IMR-90 (cell line): ENCODE results near the gene IFI30. TPM values are rescaled to one million over a fixed set of nuclear protein-coding genes. Genes with fewer than 3 reads are reported as not detected.

Experiments
- ATAC-seq: fragments of 200-7000 bp; cut with Tn5 transposase; 2 replicates; pipeline ENCODE4 v1.9.1; 2020; ENCODE audit warnings: low read depth, mild to moderate bottlenecking, moderate library complexity
- BruUV-seq: library from RNA; stranded (reverse); fragments of 400-500 nt; replicated peaks from 2 replicates; lab custom pipeline; 2021; lab: Mats Ljungman, UMichigan
- CTCF ChIA-PET: fragments of 300-600 bp; formaldehyde crosslinking; extraction: SDS; loops from one replicate; lab custom pipeline; 2021; ENCODE audit warnings: antibody characterized with exemption; lab: Yijun Ruan, JAX
- POLR2A ChIA-PET: fragments of 300-600 bp; sonication (Branson Sonifier 250); formaldehyde crosslinking; loops from one replicate; lab custom pipeline; 2022; ENCODE audit warnings: antibody characterized with exemption; ENCODE audit not compliant: unreplicated experiment; lab: Charles Lee
- DNase-seq: peaks from one replicate; pipeline ENCODE4 v3.0.0; 2013
- H2AFZ ChIP-seq: replicated peaks from 2 replicates; pipeline ENCODE3; 2013; ENCODE audit warnings: low read length, mild to moderate bottlenecking; ENCODE audit not compliant: poor library complexity
- H2AK5ac ChIP-seq: 2 replicates; pipeline ENCODE4 v1.6.1; 2013; ENCODE audit warnings: low read depth, low read length, inconsistent platforms
- H2AK9ac ChIP-seq: replicated peaks from 2 replicates; pipeline ENCODE3; 2013; ENCODE audit warnings: mild to moderate bottlenecking, low read depth, low read length, moderate library complexity; ENCODE audit not compliant: poor library complexity
- H2BK120ac ChIP-seq: 2 replicates; pipeline ENCODE4 v1.6.1; 2013; ENCODE audit warnings: low read depth, low read length, inconsistent platforms
- H2BK15ac ChIP-seq: 3 replicates; pipeline ENCODE4 v1.6.1; 2013; ENCODE audit warnings: low read depth, low read length, inconsistent platforms
- H2BK20ac ChIP-seq: 2 replicates; pipeline ENCODE4 v1.6.1; 2013; ENCODE audit warnings: low read depth, mild to moderate bottlenecking, inconsistent platforms, low read length, moderate library complexity
- H2BK5ac ChIP-seq: 2 replicates; pipeline ENCODE4 v1.6.1; 2013; ENCODE audit warnings: mild to moderate bottlenecking, low read depth, low read length, inconsistent platforms; ENCODE audit not compliant: poor library complexity, severe bottlenecking
- H3K14ac ChIP-seq: replicated peaks from 2 replicates; pipeline ENCODE4 v1.6.1; 2013; ENCODE audit warnings: low read depth, low read length, inconsistent platforms
- H3K18ac ChIP-seq: 2 replicates; pipeline ENCODE4 v1.6.1; 2013; ENCODE audit warnings: low read depth, low read length, control low read depth
- H3K23ac ChIP-seq: 2 replicates; pipeline ENCODE4 v1.6.1; 2013; ENCODE audit warnings: low read depth, low read length, inconsistent platforms
- H3K27ac ChIP-seq: 2 replicates; pipeline ENCODE4 v1.5.1; 2013; ENCODE audit warnings: mild to moderate bottlenecking, control low read depth, low read length; ENCODE audit not compliant: insufficient read depth
- H3K27me3 ChIP-seq: 2 replicates; pipeline ENCODE4 v1.6.1; 2013; ENCODE audit warnings: low read length; ENCODE audit not compliant: control insufficient read depth, insufficient read depth
- H3K36me3 ChIP-seq: 2 replicates; pipeline ENCODE4 v1.6.1; 2013; ENCODE audit warnings: low read length, mixed read lengths; ENCODE audit not compliant: control insufficient read depth, insufficient read depth
- H3K4ac ChIP-seq: 2 replicates; pipeline ENCODE4 v1.6.1; 2013; ENCODE audit warnings: low read depth, low read length, inconsistent platforms
- H3K4me1 ChIP-seq: 2 replicates; pipeline ENCODE4 v1.6.1; 2013; ENCODE audit warnings: low read length, mixed read lengths; ENCODE audit not compliant: control insufficient read depth, insufficient read depth
- H3K4me2 ChIP-seq: 2 replicates; pipeline ENCODE4 v1.6.1; 2013; ENCODE audit warnings: low read depth, mild to moderate bottlenecking, control low read depth, low read length, moderate library complexity
- H3K4me3 ChIP-seq: 2 replicates; pipeline ENCODE4 v1.5.1; 2013; ENCODE audit warnings: low read depth, mild to moderate bottlenecking, control low read depth, low read length, moderate library complexity; ENCODE audit not compliant: insufficient read depth
- H3K56ac ChIP-seq: 2 replicates; pipeline ENCODE4 v1.6.1; 2013; ENCODE audit warnings: low read length, inconsistent platforms; ENCODE audit not compliant: insufficient read depth; ENCODE audit errors: extremely low read depth
- H3K79me1 ChIP-seq, 2 experiments: 2 replicates each; pipeline ENCODE4 v1.6.1; 2013; ENCODE audit warnings: low read length in 2 of 2, inconsistent platforms in 1 of 2, low read depth in 1 of 2
- H3K9ac ChIP-seq: 2 replicates; pipeline ENCODE4 v1.6.1; 2013; ENCODE audit warnings: low read depth, low read length, control low read depth
- H3K9me1 ChIP-seq: 2 replicates; pipeline ENCODE4 v1.6.1; 2013; ENCODE audit warnings: low read length, inconsistent platforms; ENCODE audit not compliant: insufficient read depth
- H3K9me3 ChIP-seq: 2 replicates; pipeline ENCODE4 v1.6.1; 2013; ENCODE audit warnings: low read length; ENCODE audit not compliant: control insufficient read depth, insufficient read depth
- H4K20me1 ChIP-seq: 2 replicates; pipeline ENCODE4 v1.6.1; 2013; ENCODE audit warnings: low read length, inconsistent platforms; ENCODE audit not compliant: insufficient read depth
- H4K5ac ChIP-seq: 2 replicates; pipeline ENCODE4 v1.6.1; 2013; ENCODE audit warnings: mild to moderate bottlenecking, low read depth, low read length, control low read depth
- H4K8ac ChIP-seq, 2 experiments: 2 replicates each; pipeline ENCODE4 v1.6.1; 2013; ENCODE audit warnings: low read depth in 2 of 2, low read length in 2 of 2, control low read depth in 1 of 2, inconsistent platforms in 1 of 2
- H4K91ac ChIP-seq: 2 replicates; pipeline ENCODE4 v1.6.1; 2013; ENCODE audit warnings: low read depth, low read length, inconsistent platforms; ENCODE audit not compliant: insufficient read depth
- CEBPB ChIP-seq: IDR thresholded peaks from 2 replicates; pipeline ENCODE4 v1.6.1; 2012; ENCODE audit warnings: low read depth, low read length, improper control_type of control experiment
- CHD1 ChIP-seq: IDR thresholded peaks from 2 replicates; pipeline ENCODE4 v1.6.1; 2012; ENCODE audit warnings: low read depth, low read length, improper control_type of control experiment
- MXI1 ChIP-seq: IDR thresholded peaks from 2 replicates; pipeline ENCODE4 v1.6.1; 2012; ENCODE audit warnings: low read depth, mild to moderate bottlenecking, low read length, moderate library complexity, borderline replicate concordance
- POLR2A ChIP-seq: IDR thresholded peaks from 2 replicates; pipeline ENCODE4 v1.6.1; 2012; ENCODE audit warnings: mild to moderate bottlenecking, low read depth, low read length
- WGBS, 2 experiments: methylation state at CpG; one replicate each; pipeline versions ENCODE4 v1.1.5 to v1.1.7; 2013; ENCODE audit warnings: missing lambda C conversion rate in 2 of 2; ENCODE audit not compliant: insufficient read length in 1 of 2; ENCODE audit errors: extremely low coverage in 2 of 2; 5-methylcytosine and 5-hydroxymethylcytosine counted together
- dilution Hi-C: fragments of 300-500 bp; cut with HindIII; formaldehyde crosslinking; loops from one replicate; pipeline ENCODE4 v1.14.3; 2018; ENCODE audit warnings: low sequenced_read_pairs; ENCODE audit not compliant: unreplicated experiment
- in situ Hi-C: fragments of 300-500 bp; cut with MboI; formaldehyde crosslinking; loops from 3 replicates; pipeline ENCODE4 v1.14.3; 2019; ENCODE audit warnings: low sequenced_read_pairs, inconsistent platforms, mixed read lengths
- intact Hi-C: fragments of 100-400 bp; cut with micrococcal nuclease; formaldehyde crosslinking; loops from 2 replicates; pipeline ENCODE4 v1.10.0; 2022
- polyA plus RNA-seq, 3 experiments: library from polyadenylated mRNA; depleted of rRNA; stranded (reverse); fragments of >200 nt; gene quantifications; 2 replicates each; pipeline ENCODE4 v1.2.3, GENCODE V29; 2012; ENCODE audit warnings: low replicate concordance in 1 of 3
- total RNA-seq: library from RNA; depleted of rRNA; stranded (reverse); fragments of >200 nt; gene quantifications from 2 replicates; pipeline ENCODE4 v1.2.3, GENCODE V29; 2012

Gene IFI30
- total and polyA plus RNA-seq, 2 of the 4 experiments (the other 2 are of a cell fraction) = 2.3 TPM

- no TSS peak for BruUV-seq
- Histone ChIP-seq H3K27ac (no peak overlapping the region), H3K9me1 (no peaks in the 10 kb centered on the region; the same call in 1 of the 2 replicates), H3K79me1 (no peaks in the 10 kb centered on the region), H3K56ac (no peak overlapping the region), H2AK5ac (no peak overlapping the region), H3K4me1 (no peaks in the 10 kb centered on the region; the same call in 1 of the 2 replicates), H3K4me3 (no peak overlapping the region), H3K27me3 (no peaks in the 10 kb centered on the region), H4K20me1 (no peaks in the 10 kb centered on the region; the same call in 1 of the 2 replicates), H2BK20ac (no peak overlapping the region), H2AK9ac (peak overlapping the region; percentile 55), H3K9ac (no peak overlapping the region), H2AFZ (peak overlapping the region; percentile 8), H4K8ac (no peak overlapping the region), H2BK120ac (no peak overlapping the region), H4K5ac (no peak overlapping the region), H3K18ac (no peak overlapping the region), H3K4ac (no peak overlapping the region), H3K4me2 (no peak overlapping the region), H3K14ac (no peak overlapping the region), H3K23ac (no peak overlapping the region), H2BK15ac (no peak overlapping the region), H2BK5ac (no peak overlapping the region), H3K36me3 (peaks cover 56% of the 10 kb centered on the region), H4K91ac (no peak overlapping the region), H3K9me3 (no peaks in the 10 kb centered on the region)
- CTCF ChIA-PET = no interaction called here
- POLR2A ChIA-PET = no interaction called here
- WGBS, 2 experiments = 100% methylated on average over 1 of the region's 3 CpGs; no CpG with 5 or more reads in 1 of the 2 experiments
- DNase-seq (peak; percentile 33), ATAC-seq (no peak; the same call in 1 of the 2 replicates)
- in situ Hi-C loops (no loop called here), dilution Hi-C loops (no loop called here), intact Hi-C loops (no loop called here)
- no peak for TF ChIP-seq MXI1
- TF ChIP-seq CHD1 = no peak
- no peak for TF ChIP-seq POLR2A
- TF ChIP-seq CEBPB = peak; percentile 52; the same call in 1 of the 2 replicates
Observed at GRCh38 chr19:18128044-18128443, 45.6 kb upstream of the IFI30 start.
